ENCODE results near the gene CHST11. TPM values are rescaled to one million over a fixed set of nuclear protein-coding genes. Genes with fewer than 3 reads are reported as not detected.

Gene CHST11
- total RNA-seq, 1 experiment from 2014 or later, result 6.7 TPM

- Histone ChIP-seq H3K4me1 (ENCODE audit: insufficient read depth, low read length) (no peaks in the 10 kb centered on the region; the same call in 1 of the 2 replicates), H2BK15ac (ENCODE audit: low read depth, low read length) (no peak overlapping the region), H2AFZ (ENCODE audit: low read length) (no peak overlapping the region), H4K5ac (ENCODE audit: insufficient read length, low read depth, low read length) (no peak overlapping the region), H3K14ac (ENCODE audit: insufficient read depth, low read length) (no peak overlapping the region), H3K18ac (ENCODE audit: insufficient read length, low read depth, low read length) (no peak overlapping the region), H3K9me3 (ENCODE audit: control insufficient read depth, low read depth, low read length) (no peaks in the 10 kb centered on the region), H3K4ac (ENCODE audit: low read depth, low read length) (no peak overlapping the region), H4K8ac (replicated peaks; ENCODE audit: insufficient read length, low read depth, low read length) (no peak overlapping the region), H2BK20ac (ENCODE audit: low read depth, low read length, poor library complexity, severe bottlenecking) (no peak overlapping the region), H4K91ac (ENCODE audit: insufficient read length, low read depth, low read length) (no peak overlapping the region), H3K23ac (ENCODE audit: insufficient read length, low read depth, low read length) (no peak overlapping the region), H3K27ac (ENCODE audit: insufficient read length, low read depth, low read length) (no peak overlapping the region), H3K4me2 (ENCODE audit: insufficient read depth, insufficient read length, low read length) (no peak overlapping the region), H2AK5ac (ENCODE audit: insufficient read length, low read length) (no peak overlapping the region), H2BK120ac (ENCODE audit: low read depth, low read length, poor library complexity, severe bottlenecking) (no peak overlapping the region), H3K9ac (ENCODE audit: extremely low read depth, insufficient read length, low read length) (no peak overlapping the region), H3K27me3 (ENCODE audit: insufficient read depth, low read length) (no peaks in the 10 kb centered on the region), H3K79me1 (ENCODE audit: insufficient read depth, low read depth, low read length, poor library complexity, severe bottlenecking) (no peaks in the 10 kb centered on the region), H4K20me1 (ENCODE audit: control insufficient read depth, insufficient read depth, insufficient read length) (no peaks in the 10 kb centered on the region), H2BK12ac (ENCODE audit: insufficient read length, low read depth, low read length) (no peak overlapping the region), H2BK5ac (ENCODE audit: insufficient read length, low read length) (no peak overlapping the region), H3K56ac (ENCODE audit: insufficient read length, low read depth, low read length) (no peak overlapping the region), H3K23me2 (ENCODE audit: insufficient read length, low read depth, low read length, poor library complexity, severe bottlenecking) (no peaks in the 10 kb centered on the region), H3T11ph (ENCODE audit: low read length) (no peak overlapping the region), H3K79me2 (ENCODE audit: insufficient read depth, low read length) (no peaks in the 10 kb centered on the region)
- H3K27ac Mint-ChIP-seq, result peak overlapping the region in 2 of 3 experiments; percentile 19 to 44; a peak in 1 of 7 replicates
- WGBS (ENCODE audit: extremely low coverage, insufficient read length, low lambda C conversion rate), result no CpG with 5 or more reads among the region's 6 CpGs
- H3K36me3 Mint-ChIP-seq (ENCODE audit: insufficient read depth in 1 of 3, low read depth in 3 of 3), result no peaks in the 10 kb centered on the region
- peaks cover 28 to 44% of the 10 kb centered on the region in 2 experiments for H3K4me1 Mint-ChIP-seq
- TF ChIP-seq CTCF (conservative IDR thresholded peaks at IDR 0.05), result no peak
- H3K4me3 Mint-ChIP-seq, result no peak overlapping the region
- H3K9me3 Mint-ChIP-seq, result no peaks in the 10 kb centered on the region; a peak in 1 of 5 replicates
- DNase-seq, result no peak
- H3K27me3 Mint-ChIP-seq (ENCODE audit: low read depth), result no peaks in the 10 kb centered on the region; the same call in 1 of the 2 replicates
Measured at GRCh38 chr12:104740668-104741067, 283.9 kb downstream of the CHST11 start.
